ENCODE data around the gene YES1.

Gene YES1

DNA sequence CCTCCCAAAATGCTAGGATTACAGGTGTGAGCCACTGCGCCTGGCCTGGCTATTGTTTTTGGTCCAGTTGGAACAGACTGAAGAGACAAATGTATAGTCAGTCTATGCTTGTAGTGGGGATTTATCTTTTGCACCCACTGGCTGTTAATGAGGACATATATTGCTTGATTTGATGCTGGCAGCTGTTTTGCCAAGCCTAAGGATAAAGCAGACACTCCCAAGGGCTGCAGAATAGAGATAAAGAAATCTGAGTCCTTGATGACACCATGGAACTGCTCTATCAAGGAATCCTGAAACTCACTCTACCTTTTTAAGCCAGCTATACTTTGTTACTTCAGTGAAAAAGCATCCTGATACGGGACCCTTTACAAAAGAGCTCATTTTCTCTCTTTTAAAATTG lies 56.5 kb downstream of the YES1 start:
- no peak for TF ChIP-seq CTCF (IDR thresholded peaks at IDR 0.05; ENCODE audit: extremely low read depth, missing control alignments)
- DNase-seq (ENCODE audit: low spot score), result no peak

DNA sequence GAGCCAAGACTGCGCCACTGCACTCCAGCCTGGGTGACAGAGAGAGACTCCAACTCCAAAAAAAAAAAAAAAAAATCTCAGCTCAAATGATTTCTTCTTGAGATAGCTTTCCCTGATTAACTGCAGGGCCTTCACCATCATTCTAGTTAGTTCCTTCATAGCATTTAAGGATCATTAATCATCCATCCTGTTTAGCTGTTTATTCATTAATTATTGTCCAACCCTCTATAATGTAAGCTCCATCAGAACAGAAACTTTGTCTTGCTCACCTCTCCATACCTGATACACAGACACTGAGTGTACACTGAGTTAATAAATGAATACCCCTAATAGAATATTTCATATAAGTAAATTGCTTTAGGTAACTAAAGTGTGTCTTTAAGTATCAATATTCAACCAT lies 57.4 kb downstream of the YES1 start:
- DNase-seq (ENCODE audit: low spot score), result no peak
- no peak for TF ChIP-seq CTCF (IDR thresholded peaks at IDR 0.05; ENCODE audit: extremely low read depth, missing control alignments)

DNA sequence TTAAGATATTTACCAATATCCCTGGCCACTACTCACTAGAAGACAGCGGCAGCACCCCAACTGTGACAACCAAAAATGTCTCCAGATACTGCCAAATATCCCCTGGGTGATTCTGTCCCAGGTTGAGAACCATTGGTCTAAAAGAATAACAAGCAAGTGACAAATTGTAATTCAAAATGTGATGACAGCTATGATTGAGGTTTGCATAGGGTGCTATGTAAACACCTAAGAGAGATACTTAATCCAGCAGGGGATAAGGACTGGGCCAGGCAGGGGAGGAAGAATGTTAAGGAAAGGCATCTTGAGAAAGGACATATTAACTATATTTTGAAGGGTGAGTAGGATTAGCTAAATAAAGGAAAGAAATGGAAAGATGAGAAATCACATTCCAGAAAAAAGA lies 61.6 kb downstream of the YES1 start:
- TF ChIP-seq CTCF (IDR thresholded peaks at IDR 0.05; ENCODE audit: extremely low read depth, missing control alignments), result no peak

GRCh38 chr18:744832-745597 lies 67.0 kb downstream of the YES1 start:
- no peak for TF ChIP-seq CTCF (IDR thresholded peaks at IDR 0.05; ENCODE audit: extremely low read depth, missing control alignments)
- no peak for DNase-seq (ENCODE audit: low spot score)

More for the DNA sequence above, 61.6 kb downstream of the YES1 start:
- DNase-seq (ENCODE audit: low spot score), result no peak

- peak; percentile 56 for DNase-seq (ENCODE audit: low spot score)
- peak; percentile 27 for TF ChIP-seq CTCF (IDR thresholded peaks at IDR 0.05; ENCODE audit: extremely low read depth, missing control alignments)
Observed at GRCh38 chr18:741931-742512, 70.0 kb downstream of the YES1 start.

GRCh38 chr18:732371-732770 lies 79.7 kb downstream of the YES1 start:
- DNase-seq (ENCODE audit: low spot score), result no peak
- TF ChIP-seq CTCF (IDR thresholded peaks at IDR 0.05; ENCODE audit: extremely low read depth, missing control alignments), result no peak

GRCh38 chr18:731185-731584 lies 80.9 kb downstream of the YES1 start:
- TF ChIP-seq CTCF (IDR thresholded peaks at IDR 0.05; ENCODE audit: extremely low read depth, missing control alignments), result no peak
- no peak for DNase-seq (ENCODE audit: low spot score)
